ENCODE results near the gene ZNF584.

- TF ChIP-seq FOXA1 (IDR thresholded peaks at IDR 0.05), result no peak
- TF ChIP-seq SUZ12 (IDR thresholded peaks at IDR 0.05), result no peak
- TF ChIP-seq ZNF384 (IDR thresholded peaks at IDR 0.05), result no peak
- TF ChIP-seq SP1 (IDR thresholded peaks at IDR 0.05), result no peak
Measured at GRCh38 chr19:58380662-58381459, 27.6 kb upstream of the ZNF584 start, which contains the start of gene ZNF837.

Data from HEK293T (cell line).